Measurements from ENCODE around the gene CACNG5.

The CACNG5 gene, protein sequence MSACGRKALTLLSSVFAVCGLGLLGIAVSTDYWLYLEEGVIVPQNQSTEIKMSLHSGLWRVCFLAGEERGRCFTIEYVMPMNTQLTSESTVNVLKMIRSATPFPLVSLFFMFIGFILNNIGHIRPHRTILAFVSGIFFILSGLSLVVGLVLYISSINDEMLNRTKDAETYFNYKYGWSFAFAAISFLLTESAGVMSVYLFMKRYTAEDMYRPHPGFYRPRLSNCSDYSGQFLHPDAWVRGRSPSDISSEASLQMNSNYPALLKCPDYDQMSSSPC

DNA sequence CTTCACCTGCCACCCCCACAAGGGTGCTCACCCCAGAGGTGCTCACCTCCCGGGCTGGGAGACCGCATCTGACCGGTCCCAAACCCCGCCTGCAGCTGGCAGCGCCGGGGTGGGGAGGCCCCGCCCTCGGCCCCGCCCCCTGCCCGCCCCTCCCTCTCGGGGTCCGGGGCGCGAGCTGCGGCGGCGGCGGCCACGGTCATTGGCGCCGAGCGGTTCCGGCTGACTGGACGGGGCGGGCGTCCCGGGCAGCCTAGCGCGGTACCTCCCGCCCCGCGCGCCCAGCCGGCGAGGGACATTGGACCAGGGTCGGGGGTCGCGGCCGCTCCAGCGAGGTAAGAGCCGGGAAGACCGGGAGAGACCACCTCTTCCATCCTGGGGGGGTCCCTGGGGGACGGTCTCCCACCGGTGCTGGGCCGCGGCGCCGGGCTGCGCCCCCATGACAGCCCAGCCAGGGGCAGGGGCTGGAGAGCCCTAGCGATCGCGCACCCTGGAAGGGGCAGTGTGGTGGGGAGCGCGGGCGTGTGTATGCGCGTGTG is at the start of gene CACNG5:
CACNG5 (plus strand) TSS at position 199 of the 536 bp plus-strand sequence. CDS start 42,216 bp downstream, outside the sequence.
- DNase-seq: no peak

DNA sequence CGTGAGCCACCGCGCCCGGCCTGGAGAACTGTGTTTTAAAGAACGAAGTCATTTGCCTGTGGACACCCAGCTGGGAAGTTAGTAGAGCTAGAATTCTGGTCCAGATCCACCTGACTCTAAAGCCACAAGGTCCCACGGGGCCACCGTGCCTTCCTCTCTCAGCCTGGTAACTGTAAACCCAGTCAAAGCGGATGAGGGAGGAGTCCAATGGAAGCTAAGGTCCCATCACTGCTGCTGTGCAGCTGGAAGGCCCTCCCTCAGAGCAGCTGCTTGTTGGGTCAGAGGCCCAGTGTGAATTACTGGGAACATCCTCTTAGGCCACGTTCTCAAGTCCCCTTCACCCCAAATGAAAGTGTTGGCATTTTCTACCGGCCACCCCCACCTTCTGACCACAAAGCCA is 48.8 kb upstream of the CACNG5 start:
- no peak for DNase-seq

DNA sequence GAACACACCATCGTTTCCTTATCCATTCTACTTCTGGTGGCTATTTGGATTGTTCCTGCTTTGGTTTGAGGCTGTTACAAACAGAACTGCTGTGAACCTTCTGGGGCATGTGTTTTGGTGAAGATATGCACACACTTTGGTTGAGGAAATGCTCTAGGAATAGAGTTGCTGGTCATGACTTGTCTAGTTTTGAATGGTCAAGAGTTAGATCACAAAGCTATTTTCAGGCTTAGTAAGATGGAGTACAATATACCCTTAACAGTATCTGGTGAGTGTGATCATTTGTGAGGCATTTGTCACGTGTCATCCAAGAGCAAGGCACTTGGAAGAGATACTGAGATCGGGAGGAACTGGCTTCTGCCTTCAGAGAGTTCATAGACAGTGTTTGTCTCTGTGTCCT is 47.0 kb upstream of the CACNG5 start:
- DNase-seq: no peak

DNA sequence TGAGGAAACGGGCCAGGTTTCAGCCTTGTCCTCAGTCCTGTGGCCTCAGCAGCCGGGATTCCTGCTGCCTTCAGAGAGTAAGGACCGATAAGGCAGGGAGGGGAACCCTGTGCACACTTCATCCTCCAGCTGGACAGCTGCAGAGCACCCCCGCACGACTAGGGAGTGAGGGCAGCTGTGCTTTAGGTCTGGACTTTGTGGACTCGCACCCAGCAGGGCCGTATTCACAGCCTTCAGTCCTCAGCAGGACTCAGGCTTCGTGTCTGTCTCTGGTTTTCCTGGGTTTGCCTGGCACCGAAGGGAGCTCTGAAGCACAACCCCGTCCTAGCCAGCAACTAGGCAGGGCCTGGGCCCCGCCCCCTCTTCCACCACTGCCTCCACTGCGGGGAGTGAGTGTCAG is 45.8 kb upstream of the CACNG5 start:
- no peak for DNase-seq

DNA sequence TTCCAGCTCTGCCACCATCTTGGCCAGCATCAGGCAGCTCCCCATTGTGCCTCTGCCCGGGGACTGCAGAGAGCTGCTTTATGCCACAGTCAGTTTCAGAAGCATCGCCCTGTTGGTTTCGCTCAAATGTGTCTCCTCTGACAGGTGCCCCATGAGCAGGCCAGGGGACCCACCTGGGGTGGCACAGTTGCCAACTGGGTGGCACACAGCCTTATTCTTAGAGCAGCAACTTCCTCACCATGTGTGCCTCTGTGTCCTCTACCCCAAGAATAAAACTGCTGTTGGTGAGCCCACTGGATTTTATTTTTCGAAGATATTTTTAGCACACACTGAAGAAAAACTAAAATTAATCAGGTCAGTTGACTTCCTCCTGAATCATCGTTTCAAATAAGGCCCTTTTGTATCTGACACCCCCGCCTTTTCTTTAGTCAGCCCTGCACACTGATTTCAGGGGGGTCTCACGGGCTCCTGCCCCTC is 44.9 kb upstream of the CACNG5 start:
- no peak for DNase-seq

DNA sequence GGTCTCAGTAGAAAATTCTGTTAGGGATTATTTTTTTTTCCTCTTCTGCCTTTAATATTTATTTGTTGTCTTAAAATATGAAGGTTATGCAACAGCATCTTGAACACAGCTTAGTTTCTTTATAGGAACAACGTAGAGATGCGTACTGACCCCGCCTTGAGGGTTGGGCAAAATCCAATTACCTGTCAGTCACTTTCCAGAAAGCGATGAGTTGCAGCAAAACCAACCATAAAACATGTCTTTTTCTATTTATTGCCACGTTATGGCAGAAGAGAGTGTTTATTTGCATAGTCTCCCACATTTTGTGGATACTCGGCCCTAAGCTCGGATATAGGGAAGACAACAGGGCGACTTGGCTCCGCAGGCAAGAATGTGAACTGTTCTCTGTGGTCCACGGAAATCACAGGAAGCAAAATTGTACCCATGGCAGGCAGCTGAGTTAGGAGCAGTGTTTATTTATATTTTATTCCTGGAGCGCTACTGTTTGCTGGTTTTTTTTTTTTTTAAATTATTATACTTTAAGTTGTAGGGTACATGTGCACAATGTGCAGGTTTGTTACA is 44.3 kb upstream of the CACNG5 start:
- DNase-seq: no peak

DNA sequence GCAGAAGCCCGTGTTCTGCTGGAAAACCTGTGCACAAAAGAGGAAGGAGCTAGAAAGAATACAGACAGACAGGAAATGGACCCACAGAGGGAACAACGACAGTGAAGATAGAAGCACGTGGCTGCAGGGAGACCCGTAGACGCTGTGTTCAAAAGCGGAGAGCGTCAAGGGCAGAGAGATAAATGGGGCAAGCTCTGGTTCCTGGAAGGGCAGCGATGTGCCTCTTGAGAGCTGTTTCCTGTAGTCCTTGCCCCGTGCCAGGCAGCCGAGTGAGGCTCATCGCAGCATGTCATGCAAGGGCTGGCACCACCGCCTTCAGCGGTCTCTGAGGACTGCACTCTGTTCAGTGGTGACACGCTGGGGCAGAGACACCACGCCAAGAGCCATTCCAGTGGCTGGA is 43.6 kb upstream of the CACNG5 start:
- DNase-seq: no peak

DNA sequence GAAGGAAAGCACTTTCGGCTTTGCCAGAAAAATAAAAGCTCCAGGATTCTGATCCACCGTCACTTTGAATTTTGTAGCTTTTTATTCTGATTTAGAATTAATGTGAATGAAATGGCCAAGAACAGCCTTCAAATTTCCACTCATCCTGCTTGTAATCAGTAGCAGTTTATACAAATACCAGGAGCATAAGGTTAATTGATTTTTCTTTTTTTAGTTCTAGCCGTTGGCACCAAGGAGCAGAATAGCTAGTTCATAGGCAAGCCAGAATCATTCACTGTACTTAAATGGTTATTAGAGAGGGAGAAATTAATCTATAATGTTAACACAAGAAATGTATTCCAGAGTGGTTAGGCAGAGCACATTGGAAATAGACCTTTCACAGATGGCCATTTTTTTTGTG is 41.1 kb upstream of the CACNG5 start:
- DNase-seq: no peak

DNA sequence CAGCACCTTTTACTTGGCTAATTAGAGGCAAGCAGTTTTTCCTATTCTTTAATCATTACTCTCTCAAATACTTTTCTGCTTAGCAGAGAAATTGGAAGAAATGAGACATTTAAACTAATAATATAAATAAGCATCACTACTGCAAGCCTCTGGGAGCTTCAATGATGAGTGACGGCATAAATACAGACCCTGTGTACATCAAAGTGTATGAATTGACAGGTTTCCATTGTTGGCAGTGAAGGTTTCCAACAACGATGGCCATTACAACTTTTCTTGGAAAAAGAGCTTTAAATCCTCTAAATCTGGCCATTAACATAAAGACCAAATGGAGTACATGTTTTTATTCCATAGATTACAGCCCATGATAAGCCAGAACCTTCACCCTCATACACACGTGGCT is 39.4 kb upstream of the CACNG5 start:
- no peak for DNase-seq

DNA sequence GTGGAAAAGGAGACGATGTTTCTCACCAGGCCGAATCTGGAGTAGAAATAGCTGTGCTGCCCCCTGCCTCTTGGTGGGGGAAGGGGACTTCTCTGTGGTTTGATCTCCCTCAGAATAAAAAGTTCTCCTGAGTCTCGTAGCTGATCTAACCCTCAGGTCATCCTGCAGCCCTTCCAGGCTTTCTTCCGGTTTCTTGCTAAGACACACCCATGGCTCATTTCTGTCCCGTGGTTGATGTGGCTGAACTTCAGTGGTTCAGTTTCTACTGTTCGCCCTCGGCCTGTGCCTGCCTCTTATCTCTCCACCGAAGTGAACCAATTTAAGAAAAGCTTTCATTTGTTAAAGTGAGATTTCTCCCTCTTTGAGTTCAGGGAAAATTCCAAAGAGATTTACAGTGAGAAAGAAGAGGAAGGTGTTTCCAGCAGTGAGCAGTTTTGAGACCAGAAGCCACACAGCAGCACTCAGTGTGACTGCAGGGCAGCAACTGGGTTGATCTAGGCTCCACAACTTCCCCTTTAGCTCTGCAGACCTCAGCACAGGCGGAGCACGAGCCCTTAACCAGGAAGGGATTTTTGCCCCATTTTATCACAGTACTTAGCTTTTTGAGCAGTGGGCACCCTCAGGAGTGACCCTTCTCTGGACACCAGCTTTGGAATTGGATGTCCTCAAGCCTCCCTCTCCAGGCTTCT is 34.9 kb upstream of the CACNG5 start:
- no peak for DNase-seq

DNA sequence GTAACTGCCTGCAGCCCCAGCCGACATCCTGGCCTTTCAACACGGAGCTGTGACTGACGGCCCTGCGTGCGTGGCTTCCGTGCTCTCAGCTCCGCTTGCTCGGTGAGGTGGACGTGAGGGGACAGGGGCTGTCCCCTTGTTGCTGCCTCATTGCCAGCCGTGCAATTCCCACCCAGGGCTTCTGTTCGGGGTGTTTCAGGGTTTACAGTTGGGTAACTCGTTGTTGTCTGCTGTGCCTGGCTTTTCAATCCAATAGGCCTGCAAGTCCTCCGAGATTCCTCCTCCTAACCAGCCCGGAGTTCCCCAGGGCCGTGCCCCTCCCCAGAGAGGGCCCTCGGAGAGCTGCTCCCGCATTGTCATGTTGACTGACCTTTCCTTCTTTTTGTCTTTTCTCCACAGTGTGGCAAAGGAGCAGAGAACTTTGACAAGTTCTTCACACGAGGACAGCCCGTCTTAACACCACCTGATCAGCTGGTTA is 31.4 kb upstream of the CACNG5 start:
- DNase-seq: no peak

DNA sequence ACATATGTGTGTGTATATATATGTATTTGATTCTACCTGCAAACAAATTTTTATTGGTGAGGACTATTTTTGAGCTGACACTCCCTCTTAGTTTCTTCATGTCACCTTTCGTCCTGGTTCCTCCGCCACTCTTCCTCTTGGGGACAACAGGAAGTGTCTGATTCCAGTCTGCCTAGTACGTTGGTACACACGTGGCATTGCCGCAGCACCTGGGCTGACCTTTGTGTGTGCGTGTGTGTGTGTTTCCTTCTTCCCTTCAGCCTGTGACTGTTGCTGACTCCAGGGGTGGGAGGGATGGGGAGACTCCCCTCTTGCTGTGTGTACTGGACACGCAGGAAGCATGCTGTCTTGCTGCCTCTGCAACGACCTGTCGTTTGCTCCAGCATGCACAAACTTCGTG is 29.4 kb upstream of the CACNG5 start:
- no peak for DNase-seq

DNA sequence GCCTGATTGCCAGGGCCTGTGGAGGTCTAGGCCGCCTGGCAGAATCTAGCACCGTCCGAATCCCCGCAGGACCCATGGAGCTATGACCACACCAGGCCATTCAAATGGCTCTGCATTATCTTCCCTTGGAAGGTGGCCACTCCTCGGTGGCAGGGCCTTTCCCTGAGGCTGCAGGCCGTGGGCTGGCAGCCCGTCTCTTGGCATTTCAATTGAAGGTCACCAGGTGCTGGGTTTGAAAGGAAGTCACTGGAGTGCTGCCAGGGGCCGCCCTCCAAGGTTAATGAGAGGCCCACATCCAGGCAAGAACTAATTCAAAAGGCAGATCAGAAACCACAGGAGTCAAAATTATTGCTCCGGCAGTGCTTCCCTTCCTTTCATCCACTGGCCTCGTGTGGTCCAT is 27.7 kb upstream of the CACNG5 start:
- DNase-seq: no peak

DNA sequence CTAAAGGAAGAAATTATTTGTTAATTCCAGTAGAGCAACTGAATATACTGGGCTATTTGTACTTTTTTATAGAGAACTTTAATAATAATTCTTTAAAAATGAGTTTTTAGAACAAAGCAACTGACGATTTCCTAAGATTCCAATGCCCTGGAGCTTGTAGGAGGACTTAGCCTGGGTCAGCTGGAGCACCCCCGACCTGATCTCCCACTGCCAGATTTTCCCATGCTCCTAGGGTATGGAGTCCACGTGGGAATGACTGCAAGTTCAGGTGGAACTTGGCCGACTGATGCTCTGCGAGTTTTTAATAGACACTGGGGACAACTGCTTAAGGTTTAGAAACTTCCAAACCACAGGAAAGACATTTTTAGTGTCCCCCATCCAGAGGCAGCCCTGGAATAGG is 25.5 kb upstream of the CACNG5 start:
- no peak for DNase-seq

DNA sequence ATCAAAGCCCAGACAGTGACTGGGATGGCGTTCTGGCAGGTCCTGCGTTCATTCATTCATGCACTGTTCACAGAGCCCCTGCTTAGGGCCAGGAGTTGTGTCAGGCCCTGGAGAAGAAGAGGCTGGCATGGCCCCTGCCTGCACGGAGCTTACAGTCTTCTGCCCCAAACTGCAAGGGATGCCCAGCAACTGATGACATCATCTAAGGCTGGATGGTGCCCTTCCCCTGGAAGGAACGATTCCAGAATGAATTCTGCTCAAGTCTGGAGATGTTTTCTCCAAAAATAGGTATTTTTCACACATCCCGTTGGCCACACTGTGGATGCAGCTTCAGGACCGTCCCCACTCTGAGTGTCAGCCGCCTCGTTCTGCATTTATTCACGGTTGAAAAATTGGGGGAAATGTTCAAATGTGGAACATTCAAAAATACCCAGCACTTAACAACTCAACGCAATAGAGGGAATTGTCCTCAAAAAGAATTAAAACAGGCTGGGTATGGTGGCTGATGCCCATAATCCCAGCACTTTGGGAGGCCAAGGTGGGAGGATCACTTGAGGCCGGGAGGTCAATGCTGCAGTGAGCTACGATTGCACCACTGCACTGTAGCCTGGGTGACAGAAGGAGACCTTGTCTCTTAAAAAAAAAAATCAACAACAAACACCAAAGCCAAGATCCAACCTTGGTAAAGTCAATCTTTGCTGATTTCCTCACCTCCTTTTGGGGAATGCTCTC is 23.8 kb upstream of the CACNG5 start:
- DNase-seq: no peak

DNA sequence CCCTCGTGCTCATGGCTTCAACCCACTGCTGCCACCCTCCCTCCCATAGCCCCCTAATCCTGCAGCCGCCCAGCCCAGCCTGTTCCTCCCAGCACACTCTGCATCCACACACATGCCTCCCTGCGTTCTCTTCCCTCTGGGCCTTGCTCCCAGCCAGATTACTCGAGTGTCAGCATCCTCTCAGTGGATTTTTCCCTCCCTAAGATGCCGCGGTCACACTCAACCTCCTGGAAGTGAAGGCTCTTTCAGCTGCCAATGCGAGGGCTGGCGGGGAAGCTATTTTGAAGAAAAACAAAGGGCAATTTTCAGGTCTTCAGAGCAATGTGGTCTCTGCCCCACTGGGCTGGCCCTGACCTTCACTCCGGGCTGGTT is 23.2 kb upstream of the CACNG5 start:
- no peak for DNase-seq

DNA sequence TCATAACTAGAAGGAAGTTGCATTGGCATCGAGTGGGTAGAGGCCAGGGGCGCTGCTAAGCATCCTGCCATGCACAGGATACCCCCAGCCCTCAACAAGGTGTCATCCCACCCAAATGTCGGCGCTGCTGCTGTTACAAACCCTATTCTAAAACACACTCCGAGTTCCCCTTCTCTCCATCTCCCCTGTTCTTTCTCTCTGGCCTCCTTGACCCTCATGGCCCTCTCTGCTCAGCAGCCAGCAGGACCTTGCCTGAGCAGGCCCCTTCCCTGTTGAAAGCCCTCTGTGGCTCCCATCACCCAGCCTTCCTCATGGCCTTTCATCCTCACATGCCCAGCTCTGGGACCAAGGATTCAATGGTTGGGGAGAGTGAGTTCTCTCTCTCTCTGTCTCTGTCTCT is 22.3 kb upstream of the CACNG5 start:
- no peak for DNase-seq

DNA sequence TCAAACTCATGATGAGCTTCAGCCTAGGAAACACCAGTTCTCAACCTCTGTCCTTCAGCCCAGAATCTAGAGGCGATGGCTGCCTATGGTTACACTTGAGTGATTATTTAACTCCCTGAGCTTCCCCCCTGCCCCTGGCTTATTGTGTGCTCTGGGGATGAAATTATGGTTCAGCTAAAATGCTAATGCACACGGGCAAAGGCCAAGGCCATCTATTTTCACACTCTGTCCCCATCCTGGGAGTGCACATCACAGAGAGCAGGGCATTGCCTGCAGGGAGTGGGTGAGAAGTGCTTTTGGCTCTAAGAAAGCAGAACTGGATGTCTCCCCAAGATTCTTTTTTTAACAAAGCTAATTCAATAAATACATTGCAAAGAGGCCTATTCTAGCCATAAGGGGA is 21.6 kb upstream of the CACNG5 start:
- no peak for DNase-seq

DNA sequence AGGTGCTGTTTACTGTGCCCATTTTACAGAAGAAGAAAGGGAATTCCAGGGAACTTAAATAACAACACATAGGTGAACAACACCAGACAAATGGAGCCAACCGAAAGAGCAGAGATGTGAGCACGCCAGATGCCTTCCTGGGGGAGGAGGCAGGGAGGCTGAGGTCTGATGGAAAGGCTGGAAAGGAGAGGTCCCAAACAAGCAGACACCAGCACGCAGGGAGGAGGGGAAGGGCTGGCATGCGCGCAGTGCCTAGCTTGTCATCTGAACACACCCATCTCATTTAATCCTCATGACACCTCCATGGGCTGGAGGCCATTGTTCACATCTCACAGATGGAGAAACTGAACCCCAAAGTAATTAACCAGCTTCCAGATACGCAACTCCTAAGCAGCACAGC is 20.9 kb upstream of the CACNG5 start:
- no peak for DNase-seq

DNA sequence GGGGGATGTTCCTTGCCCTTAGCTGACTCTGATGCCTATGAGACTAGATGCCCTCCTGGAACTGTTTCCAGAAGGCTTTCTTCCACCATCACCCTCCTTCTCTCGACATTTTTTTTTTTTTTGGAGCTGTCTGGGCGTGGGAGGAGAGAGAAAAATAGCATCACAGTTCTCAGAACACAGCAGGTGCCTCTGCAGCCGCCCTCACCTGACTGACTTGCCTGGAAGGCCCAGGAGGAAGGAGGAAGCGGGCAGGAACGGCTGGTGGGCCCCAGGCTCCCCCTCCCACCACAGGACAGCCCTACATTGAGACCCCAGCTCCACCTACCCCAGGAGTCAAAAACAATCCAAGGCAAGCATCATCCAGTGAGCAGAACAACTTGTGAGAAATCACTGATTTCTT is 20.3 kb upstream of the CACNG5 start:
- no peak for DNase-seq

DNA sequence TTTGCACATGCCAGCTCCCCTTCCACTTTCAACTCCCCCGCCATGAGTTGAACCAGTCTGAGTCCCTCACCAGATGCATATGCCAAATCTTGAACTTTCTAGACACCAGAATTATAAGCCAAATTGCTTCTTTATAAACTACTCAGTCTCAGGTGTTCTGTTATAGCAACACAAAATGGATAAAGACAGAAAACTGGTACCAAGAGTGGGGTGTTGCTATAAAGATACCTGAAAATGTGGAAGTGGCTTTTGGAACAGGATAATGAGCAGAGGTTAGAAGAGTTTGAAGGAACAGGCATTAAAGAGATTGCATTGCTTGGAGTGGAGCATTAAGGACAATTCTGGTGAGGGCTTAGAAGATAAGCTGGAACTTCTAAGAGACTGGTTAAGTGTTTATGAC is 17.2 kb upstream of the CACNG5 start:
- no peak for DNase-seq

DNA sequence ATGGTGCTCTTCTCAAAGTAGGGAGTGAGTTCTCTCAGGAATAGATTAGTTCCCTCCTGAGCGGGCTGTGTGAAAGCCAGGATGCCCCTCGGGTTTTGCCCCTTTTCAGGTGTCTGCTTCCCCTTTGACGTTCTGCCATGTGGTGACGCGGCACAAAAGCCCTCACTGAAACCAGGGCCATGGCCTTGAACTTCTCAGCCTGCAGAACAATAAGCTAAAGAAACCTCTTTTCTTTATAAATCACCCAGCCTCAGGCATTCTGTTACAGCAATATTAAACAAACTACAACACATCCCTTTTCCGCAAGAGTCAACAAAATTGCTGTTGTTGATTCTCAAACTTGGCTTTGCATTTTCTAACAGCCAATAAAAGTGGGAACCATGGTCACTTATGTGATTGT is 15.5 kb upstream of the CACNG5 start:
- DNase-seq: no peak

DNA sequence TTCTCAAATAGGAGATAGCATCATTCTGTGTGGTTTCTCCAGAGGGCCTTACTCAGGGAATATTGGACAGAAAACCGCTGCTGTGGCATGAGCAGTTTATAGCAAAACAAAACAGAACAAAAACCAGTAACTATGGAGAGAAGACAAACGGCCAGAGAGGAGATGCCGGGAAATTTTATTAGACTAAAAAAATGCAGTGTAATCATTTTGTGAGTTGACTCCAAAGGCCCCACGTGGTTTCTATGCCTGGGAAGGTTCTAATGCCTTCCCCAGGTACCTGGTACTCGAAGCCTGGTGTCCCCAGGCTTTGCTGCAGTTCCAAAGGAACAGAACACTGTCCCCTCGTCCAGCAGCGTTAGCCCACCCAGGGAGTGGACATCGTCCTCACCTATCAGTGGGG is 12.9 kb upstream of the CACNG5 start:
- DNase-seq: no peak
